Ishikawa (cell line): Measurements from ENCODE around the gene RGL1.

ENCODE experiments used
- CEBPB ChIP-seq: IDR thresholded peaks from 2 replicates; pipeline ENCODE4 v1.6.1; 2012
- CREB1 ChIP-seq: IDR thresholded peaks from 2 replicates; pipeline ENCODE4 v1.6.1; 2012; ENCODE audit warnings: low read depth
- EGR1 ChIP-seq: IDR thresholded peaks from 2 replicates; pipeline ENCODE4 v1.6.1; 2012
- EP300 ChIP-seq: IDR thresholded peaks from 2 replicates; pipeline ENCODE4 v1.6.1; 2012; ENCODE audit warnings: borderline replicate concordance
- FOXM1 ChIP-seq: IDR thresholded peaks from 2 replicates; pipeline ENCODE4 v1.6.1; 2012; ENCODE audit warnings: low read depth, borderline replicate concordance
- NFIC ChIP-seq: IDR thresholded peaks from 2 replicates; pipeline ENCODE4 v1.6.1; 2012
- RAD21 ChIP-seq: IDR thresholded peaks from 2 replicates; pipeline ENCODE4 v1.6.1; 2012; ENCODE audit warnings: low read depth
- REST ChIP-seq: IDR thresholded peaks from 2 replicates; pipeline ENCODE4 v1.6.1; 2012; ENCODE audit warnings: low read depth, mild to moderate bottlenecking
- TAF1 ChIP-seq: IDR thresholded peaks from 2 replicates; pipeline ENCODE4 v1.6.1; 2012; ENCODE audit warnings: low read depth, mild to moderate bottlenecking
- TCF12 ChIP-seq: IDR thresholded peaks from 2 replicates; pipeline ENCODE4 v1.6.1; 2012; ENCODE audit warnings: low read depth
- TEAD4 ChIP-seq: IDR thresholded peaks from 2 replicates; pipeline ENCODE4 v1.6.1; 2012
- USF1 ChIP-seq: IDR thresholded peaks from 2 replicates; pipeline ENCODE4 v1.6.1; 2012
- YY1 ChIP-seq: IDR thresholded peaks from 2 replicates; pipeline ENCODE4 v1.6.1; 2012; ENCODE audit warnings: low read depth
- ZBTB7A ChIP-seq: IDR thresholded peaks from 2 replicates; pipeline ENCODE4 v1.6.1; 2012; ENCODE audit warnings: low read depth
- TF ChIP-seq, protein P1 (sequence below): IDR thresholded peaks from 2 replicates; pipeline ENCODE4 v1.6.1; 2012

RGL1 gene

DNA sequence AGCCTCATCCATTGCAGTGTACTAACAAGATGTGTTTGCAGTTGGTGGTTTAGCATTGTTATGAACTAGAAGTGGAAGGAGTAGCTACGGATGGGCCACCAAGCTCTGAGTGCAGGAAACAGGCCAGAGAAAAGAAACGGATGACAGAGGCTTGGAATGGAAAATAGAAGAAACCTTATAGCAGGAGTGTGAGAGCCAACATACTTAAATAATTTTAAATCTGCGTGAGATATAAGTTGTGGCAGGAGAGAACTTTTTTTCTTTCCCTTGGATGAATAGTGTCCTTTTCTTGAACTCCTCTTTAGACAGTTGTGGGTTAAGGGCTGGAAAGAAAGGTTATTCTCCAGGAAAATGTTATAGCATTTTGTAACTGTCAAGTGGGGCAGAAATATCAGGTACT is 54.2 kb downstream of the RGL1 start:
- no peak for TF ChIP-seq TEAD4
- TF ChIP-seq, protein P1, sequence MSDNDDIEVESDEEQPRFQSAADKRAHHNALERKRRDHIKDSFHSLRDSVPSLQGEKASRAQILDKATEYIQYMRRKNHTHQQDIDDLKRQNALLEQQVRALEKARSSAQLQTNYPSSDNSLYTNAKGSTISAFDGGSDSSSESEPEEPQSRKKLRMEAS = no peak
- no peak for TF ChIP-seq EP300
- TF ChIP-seq CREB1 = no peak
- no peak for TF ChIP-seq YY1
- no peak for TF ChIP-seq ZBTB7A
- no peak for TF ChIP-seq RAD21
- no peak for TF ChIP-seq NFIC
- TF ChIP-seq CEBPB = no peak
- TF ChIP-seq TAF1 = no peak
- no peak for TF ChIP-seq FOXM1
- TF ChIP-seq USF1 = no peak
- TF ChIP-seq EGR1 = no peak
- no peak for TF ChIP-seq TCF12
- no peak for TF ChIP-seq REST

DNA sequence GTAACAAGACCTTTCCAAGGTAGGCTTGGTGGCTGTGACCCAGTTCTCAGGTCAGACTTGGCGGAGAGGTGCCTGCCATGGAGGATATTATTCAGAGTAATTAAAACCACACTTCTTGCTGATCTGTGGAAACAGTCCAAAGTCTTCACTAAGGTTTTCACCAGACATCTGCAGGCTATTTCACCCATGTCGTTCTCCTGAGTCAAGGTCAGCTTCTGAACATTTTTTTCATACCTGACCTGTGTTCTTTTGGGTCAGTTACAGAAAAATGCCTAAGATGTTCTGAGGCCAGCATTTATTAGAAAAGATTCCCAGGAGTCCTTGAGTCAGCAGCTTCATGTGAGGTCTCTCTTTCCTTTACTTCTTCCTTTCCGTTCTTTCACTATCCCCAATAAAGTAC is 54.9 kb downstream of the RGL1 start:
- TF ChIP-seq TCF12 (no peak), TEAD4 (no peak), YY1 (no peak), CEBPB (no peak), RAD21 (no peak), EP300 (no peak), TAF1 (no peak), EGR1 (no peak), FOXM1 (no peak), USF1 (no peak), REST (no peak), NFIC (no peak), ZBTB7A (no peak), CREB1 (no peak)
- TF ChIP-seq, protein P1 = no peak

GRCh38 chr1:183862967-183863366 is 58.0 kb downstream of the RGL1 start:
- TF ChIP-seq TCF12 (no peak), NFIC (no peak), YY1 (no peak), CREB1 (no peak), RAD21 (no peak), EGR1 (no peak), CEBPB (no peak), FOXM1 (no peak)
- TF ChIP-seq, protein P1 = no peak

GRCh38 chr1:183863852-183864251 is 58.9 kb downstream of the RGL1 start:
- TF ChIP-seq YY1 = no peak
- no peak for TF ChIP-seq TCF12
- TF ChIP-seq, protein P1 = no peak
- TF ChIP-seq TAF1 = no peak
- no peak for TF ChIP-seq USF1
- TF ChIP-seq CREB1 = no peak
- TF ChIP-seq EGR1 = no peak
- no peak for TF ChIP-seq EP300
- no peak for TF ChIP-seq FOXM1

GRCh38 chr1:183864611-183865010 is 59.7 kb downstream of the RGL1 start:
- TF ChIP-seq CREB1 = no peak
- TF ChIP-seq REST = no peak
- no peak for TF ChIP-seq USF1
- no peak for TF ChIP-seq FOXM1
- no peak for TF ChIP-seq TCF12
- no peak for TF ChIP-seq YY1
- TF ChIP-seq, protein P1 = no peak
- TF ChIP-seq CEBPB = no peak
- no peak for TF ChIP-seq EGR1
- no peak for TF ChIP-seq ZBTB7A
- TF ChIP-seq EP300 = no peak
- no peak for TF ChIP-seq TEAD4
- TF ChIP-seq NFIC = no peak
- TF ChIP-seq RAD21 = no peak
- TF ChIP-seq TAF1 = no peak
